NT2/D1 (cell line): ENCODE results near the gene PRKN.

Experiments used
- SUZ12 ChIP-seq: IDR thresholded peaks from 2 replicates; pipeline ENCODE4 v1.6.1; 2011; ENCODE audit not compliant: insufficient read length, insufficient read depth; ENCODE audit errors: extremely low read depth
- YY1 ChIP-seq: IDR thresholded peaks from 2 replicates; pipeline ENCODE4 v1.6.1; 2011; ENCODE audit not compliant: insufficient read length, insufficient read depth

DNA sequence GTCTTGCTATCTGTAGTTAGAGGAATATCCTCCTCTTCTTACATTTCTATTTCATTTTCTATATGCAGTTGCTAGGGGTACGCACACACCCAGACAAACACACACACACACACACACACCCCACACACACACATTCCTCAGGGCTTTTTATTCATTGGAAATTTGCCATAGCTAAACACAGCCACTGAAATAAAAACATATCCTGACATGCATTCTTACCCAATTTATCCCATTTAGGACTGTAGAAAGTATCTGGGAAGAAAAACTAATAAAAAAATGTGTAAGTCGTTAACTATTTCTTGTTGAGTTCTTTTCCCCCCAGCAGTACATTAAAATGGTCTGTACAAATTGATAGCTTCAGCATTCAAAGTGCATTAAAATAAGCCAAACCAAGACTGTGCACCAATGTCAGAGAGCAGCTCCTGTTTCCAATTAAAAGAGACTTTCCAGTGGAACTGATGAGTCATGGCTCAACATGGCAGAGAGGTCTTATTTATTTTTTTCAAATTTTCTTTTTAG, 1095.8 kb downstream of the PRKN start:
- TF ChIP-seq SUZ12 = no peak
- no peak for TF ChIP-seq YY1
